Body of pancreas (tissue), 4 donors: ENCODE data around the gene ST8SIA4. TPM values are rescaled to one million over a fixed set of nuclear protein-coding genes. Genes with fewer than 3 reads are reported as not detected.
A peak's percentile ranks its signal among the peaks of the same experiment; 100 is the strongest.

Experiments used
- ATAC-seq: fragments of 150-250 bp; one replicate; pipeline ENCODE4 v1.9.1; 2016
- DNase-seq, 4 donors: peaks; one replicate each; pipeline ENCODE4 v3.0.0-alpha.2; 2019
- H3K27ac ChIP-seq, 4 donors: fragments of 200-600 bp; sonication (generic); 1 replicate in 3 of 4; 2 replicates in 1 of 4; pipeline versions ENCODE4 v1.5.1 to v1.6.1; 2016 to 2019; ENCODE audit warnings: mild to moderate bottlenecking in 1 of 4, mixed read lengths in 1 of 4, moderate library complexity in 1 of 4
- H3K27me3 ChIP-seq, 2 donors: fragments of 200-600 bp; sonication (generic); one replicate each; pipeline ENCODE4 v1.6.0; 2016; ENCODE audit warnings: mild to moderate bottlenecking in 1 of 2
- H3K36me3 ChIP-seq, 2 donors: fragments of 200-600 bp; sonication (generic); replicated peaks in 1 of 2; 2 replicates each; pipeline ENCODE4 v1.5.1; 2016; ENCODE audit warnings: low read depth in 2 of 2; ENCODE audit not compliant: insufficient read depth in 1 of 2
- H3K4me1 ChIP-seq: fragments of 200-600 bp; sonication (generic); one replicate; pipeline ENCODE4 v1.6.0; 2016
- H3K4me3 ChIP-seq, 2 donors: fragments of 200-600 bp; sonication (generic); 1 replicate in 1 of 2; 2 replicates in 1 of 2; pipeline ENCODE4 v1.5.1; 2016 to 2019
- H3K9me3 ChIP-seq, 3 donors: fragments of 200-600 bp; sonication (generic); 1 replicate in 2 of 3; 2 replicates in 1 of 3; pipeline ENCODE4 v1.5.1; 2016
- CTCF ChIP-seq, 7 experiments: fragments of 450-650 bp in 4 of 7; fragments of 200-600 bp in 3 of 7; sonication (generic) in 3 of 7; IDR thresholded peaks; one replicate each; pipeline ENCODE4 v1.5.1; 2016 to 2019; ENCODE audit warnings: antibody characterized with exemption in 7 of 7
- POLR2A ChIP-seq, 3 donors: fragments of 450-650 bp; IDR thresholded peaks; one replicate each; pipeline ENCODE4 v1.6.1; 2016; ENCODE audit warnings: antibody characterized with exemption in 3 of 3, mild to moderate bottlenecking in 2 of 3
- WGBS, 2 donors: methylation state at CpG; one replicate each; pipeline ENCODE4 v1.1.5; 2017; 5-methylcytosine and 5-hydroxymethylcytosine counted together
- intact Hi-C: fragments of 100-400 bp; cut with DNase I; formaldehyde crosslinking; loops from one replicate; pipeline ENCODE4 v1.15.1; 2023
- total RNA-seq, 2 donors: library from RNA; depleted of rRNA; stranded (reverse); fragments of >200 nt; gene quantifications; one replicate each; pipeline ENCODE4 v1.1.0, GENCODE V29; 2016

Gene ST8SIA4
- total RNA-seq, 2 donors from 2014 or later, result 0.66 to 2.1 TPM

GRCh38 chr5:100905259-100905914 lies 2.3 kb upstream of the ST8SIA4 start:
- H3K36me3 ChIP-seq, result no peaks in the 10 kb centered on the region
- intact Hi-C loops, result no loop called here
- no peaks in the 10 kb centered on the region for H3K27me3 ChIP-seq
- H3K27ac ChIP-seq, result no peak overlapping the region
- ATAC-seq (no peak), DNase-seq (no peak)
- 53 to 74% methylated on average over 6 of the region's 6 CpGs for WGBS, 2 donors
- no peak overlapping the region for H3K4me3 ChIP-seq
- TF ChIP-seq POLR2A (IDR thresholded peaks at IDR 0.05) (no peak), CTCF (IDR thresholded peaks at IDR 0.05) (no peak)
- H3K4me1 ChIP-seq, result peaks cover 20% of the 10 kb centered on the region
- H3K9me3 ChIP-seq, result no peaks in the 10 kb centered on the region

GRCh38 chr5:100904259-100904861 lies 1.3 kb upstream of the ST8SIA4 start:
- no peak overlapping the region for H3K4me3 ChIP-seq
- no peaks in the 10 kb centered on the region for H3K9me3 ChIP-seq
- 4 to 10% methylated on average over 23 of the region's 23 CpGs for WGBS, 2 donors
- TF ChIP-seq CTCF (IDR thresholded peaks at IDR 0.05), result no peak
- H3K27ac ChIP-seq, result peak overlapping the region in 1 of 4 donors; percentile 12
- H3K4me1 ChIP-seq, result peaks cover 20% of the 10 kb centered on the region
- H3K27me3 ChIP-seq, result no peaks in the 10 kb centered on the region
- DNase-seq (peak in 1 of 4 donors; percentile 15), ATAC-seq (no peak)
- intact Hi-C loops, result no loop called here
- H3K36me3 ChIP-seq, result no peaks in the 10 kb centered on the region

- peak overlapping the region in 2 of 4 donors; percentile 17 to 53 for H3K27ac ChIP-seq
- ATAC-seq, result no peak
These were observed 543 bp downstream of the ST8SIA4 start for GRCh38 chr5:100902440-100903038.

GRCh38 chr5:100901821-100902341 lies 1.2 kb downstream of the ST8SIA4 start:
- Histone ChIP-seq H3K27me3 (no peaks in the 10 kb centered on the region), H3K36me3 (no peaks in the 10 kb centered on the region), H3K9me3 (no peaks in the 10 kb centered on the region), H3K4me3 (no peak overlapping the region), H3K27ac (peak overlapping the region in 2 of 4 donors; percentile 53 to 59), H3K4me1 (peaks cover 20% of the 10 kb centered on the region)
- TF ChIP-seq CTCF (IDR thresholded peaks at IDR 0.05) (no peak), POLR2A (IDR thresholded peaks at IDR 0.05) (peak in 1 of 3 donors; percentile 8)
- ATAC-seq, result peak; percentile 25
- intact Hi-C loops, result no loop called here
- DNase-seq, result peak in 2 of 4 donors; percentile 18 to 63
- 1 to 2% methylated on average over 9 of the region's 9 CpGs for WGBS, 2 donors

More at GRCh38 chr5:100902440-100903038, 543 bp downstream of the ST8SIA4 start:
- Histone ChIP-seq H3K27me3 (no peaks in the 10 kb centered on the region), H3K4me1 (peaks cover 20% of the 10 kb centered on the region), H3K36me3 (no peaks in the 10 kb centered on the region), H3K4me3 (peak overlapping the region in 1 of 2 donors; percentile 5), H3K9me3 (no peaks in the 10 kb centered on the region)
- DNase-seq, result peak in 1 of 4 donors; percentile 4
- TF ChIP-seq CTCF (IDR thresholded peaks at IDR 0.05) (no peak), POLR2A (IDR thresholded peaks at IDR 0.05) (no peak)
- 1 to 3% methylated on average over 14 of the region's 14 CpGs for WGBS, 2 donors
- intact Hi-C loops, result no loop called here
